HepG2 (cell line): ENCODE results near the gene NDUFB6. TPM values are rescaled to one million over a fixed set of nuclear protein-coding genes. Genes with fewer than 3 reads are reported as not detected.
A peak's percentile ranks its signal among the peaks of the same experiment; 100 is the strongest.

Experiments used
- AFF4 ChIP-seq: sonication (generic); formaldehyde crosslinking; IDR thresholded peaks from 2 replicates; pipeline ENCODE4 v1.4.0; 2020; ENCODE audit warnings: missing genetic modification reagents
- AGO2 ChIP-seq: fragments of 200-400 bp; formaldehyde crosslinking; optimal IDR thresholded peaks from 2 replicates; pipeline ENCODE3; 2017; ENCODE audit warnings: mild to moderate bottlenecking, low read depth, low read length, moderate library complexity
- CREBL2 ChIP-seq: sonication (generic); formaldehyde crosslinking; IDR thresholded peaks from 2 replicates; pipeline ENCODE4 v1.8.1; 2023; ENCODE audit warnings: missing genetic modification reagents, mild to moderate bottlenecking, borderline replicate concordance
- DMAP1 ChIP-seq: IDR thresholded peaks from 2 replicates; pipeline ENCODE4 v1.6.1; 2016
- DR1 ChIP-seq: sonication (generic); formaldehyde crosslinking; IDR thresholded peaks from 2 replicates; pipeline ENCODE4 v1.8.0; 2021; ENCODE audit warnings: mild to moderate bottlenecking, missing genetic modification reagents, inconsistent platforms
- DRAP1 ChIP-seq: IDR thresholded peaks from 2 replicates; pipeline ENCODE4 v1.6.1; 2016; ENCODE audit warnings: missing genetic modification reagents, missing compliant biosample characterization
- FOSL2 ChIP-seq: sonication (generic); formaldehyde crosslinking; IDR thresholded peaks from 2 replicates; pipeline ENCODE4 v1.4.0; 2020; ENCODE audit warnings: missing genetic modification reagents
- IRX3 ChIP-seq: sonication (generic); formaldehyde crosslinking; IDR thresholded peaks from 2 replicates; pipeline ENCODE4 v1.8.1; 2023; ENCODE audit warnings: mild to moderate bottlenecking, low read depth, missing genetic modification reagents, borderline replicate concordance
- LCORL ChIP-seq, 2 experiments: fragments of 450-650 bp in 1 of 2; sonication (generic) in 1 of 2; formaldehyde crosslinking in 1 of 2; IDR thresholded peaks; 2 replicates each; pipeline versions ENCODE4 v1.5.0 to v1.6.1; 2017 to 2020; ENCODE audit warnings: antibody characterized with exemption in 1 of 2, missing genetic modification reagents in 1 of 2
- SAP130 ChIP-seq: IDR thresholded peaks from 2 replicates; pipeline ENCODE4 v1.6.1; 2016; ENCODE audit warnings: low read depth
- SPEN ChIP-seq: sonication (generic); formaldehyde crosslinking; IDR thresholded peaks from 2 replicates; pipeline ENCODE4 v1.5.1; 2020; ENCODE audit warnings: low read depth, mild to moderate bottlenecking, missing genetic modification reagents
- TEF ChIP-seq: sonication (generic); formaldehyde crosslinking; IDR thresholded peaks from 2 replicates; pipeline ENCODE4 v1.5.0; 2020; ENCODE audit warnings: missing genetic modification reagents
- ZNF142 ChIP-seq: sonication (generic); formaldehyde crosslinking; IDR thresholded peaks from 2 replicates; pipeline ENCODE4 v1.4.0; 2020; ENCODE audit warnings: missing genetic modification reagents
- ZNF160 ChIP-seq: sonication (generic); formaldehyde crosslinking; IDR thresholded peaks from 2 replicates; pipeline ENCODE4 v1.8.0; 2022; ENCODE audit warnings: mild to moderate bottlenecking, inconsistent platforms, missing genetic modification reagents
- ZNF468 ChIP-seq: sonication (generic); formaldehyde crosslinking; IDR thresholded peaks from 2 replicates; pipeline ENCODE4 v1.8.0; 2022; ENCODE audit warnings: mild to moderate bottlenecking, moderate library complexity, missing genetic modification reagents
- ZNF652 ChIP-seq: IDR thresholded peaks from 2 replicates; pipeline ENCODE4 v1.6.1; 2016; ENCODE audit warnings: low read depth, borderline replicate concordance
- ZNF746 ChIP-seq: sonication (generic); formaldehyde crosslinking; IDR thresholded peaks from 2 replicates; pipeline ENCODE4 v1.8.0; 2022; ENCODE audit warnings: mild to moderate bottlenecking, missing genetic modification reagents
- ZNF839 ChIP-seq: sonication (generic); formaldehyde crosslinking; IDR thresholded peaks from 2 replicates; pipeline ENCODE4 v1.4.0; 2020; ENCODE audit warnings: missing genetic modification reagents, mild to moderate bottlenecking, borderline replicate concordance
- ZSCAN30 ChIP-seq: sonication (generic); formaldehyde crosslinking; IDR thresholded peaks from 2 replicates; pipeline ENCODE4 v1.5.0; 2020; ENCODE audit warnings: mild to moderate bottlenecking, missing genetic modification reagents
- polyA plus RNA-seq, 8 experiments: library from polyadenylated mRNA; depleted of rRNA in 3 of 8; stranded (reverse) in 7 of 8; unstranded in 1 of 8; fragments of >200 nt; fragmentation: Illumina TruSeq in 4 of 8; extraction: Trizol in 4 of 8; gene quantifications; 2 replicates each; pipeline versions ENCODE4 v1.2.1 to v1.2.3, GENCODE V29; 2011 to 2016; ENCODE audit warnings: low read depth in 4 of 8, missing spikeins in 1 of 8, mixed read lengths in 1 of 8; ENCODE audit not compliant: insufficient read depth in 1 of 8
- total RNA-seq, 5 experiments: library from RNA; depleted of rRNA; stranded (reverse); fragments of >200 nt; fragmentation: Illumina TruSeq; extraction: Trizol; gene quantifications; 2 replicates each; pipeline ENCODE4 v1.2.3, GENCODE V29; 2016; ENCODE audit warnings: low read depth in 1 of 5

NDUFB6 gene
- total and polyA plus RNA-seq, 2 of the 13 experiments (the other 11 are each of a cell fraction or from before 2014, with no cell fraction given): 31.2 to 81.9 TPM

GRCh38 chr9:32550562-32551275, 22.2 kb downstream of the NDUFB6 start (continued):
- TF ChIP-seq IRX3 (CRISPR knock-in tag) (no peak), ZNF839 (CRISPR knock-in tag) (no peak), AGO2 (peak; percentile 88), ZNF468 (CRISPR knock-in tag) (no peak), AFF4 (CRISPR knock-in tag) (0 out of 2 replicates have a peak, but pooled peaks have one; percentile 16), ZNF160 (0 out of 2 replicates have a peak, but pooled peaks have one; percentile 41), DR1 (CRISPR knock-in tag) (no peak), SAP130 (CRISPR knock-in tag) (peak; percentile 81), ZNF652 (CRISPR knock-in tag) (peak; percentile 8; the same call in 1 of the 2 replicates), SPEN (CRISPR knock-in tag) (no peak), ZSCAN30 (no peak), DMAP1 (CRISPR knock-in tag) (peak; percentile 55), FOSL2 (CRISPR knock-in tag) (peak; percentile 21; the same call in 1 of the 2 replicates), CREBL2 (CRISPR knock-in tag) (no peak), ZNF142 (CRISPR knock-in tag) (peak; percentile 55; the same call in 1 of the 2 replicates), TEF (no peak), ZNF746 (CRISPR knock-in tag) (peak; percentile 69), LCORL (IDR thresholded peaks at IDR 0.05) (no peak), LCORL (CRISPR knock-in tag; IDR thresholded peaks at IDR 0.05) (peak; percentile 73; the same call in 1 of the 2 replicates), DRAP1 (CRISPR knock-in tag) (peak; percentile 67)
